GM19468 (cell line): ENCODE data around the gene SH3RF1.
"Not testable (repeated sequence)": the region's sequence is repeated elsewhere in the genome, so short reads cannot be mapped to it uniquely, and the experiment has no call there.

Source experiments
- ATAC-seq: cut with Tn5 transposase; IDR thresholded peaks from one replicate; pipeline ENCODE4 v1.9.1; 2021; ENCODE audit warnings: mild to moderate bottlenecking, moderate library complexity, moderate number of reproducible peaks; ENCODE audit not compliant: unreplicated experiment; ENCODE audit errors: extremely low read depth

The SH3RF1 gene

GRCh38 chr4:169278624-169279023 is 7.9 kb upstream of the SH3RF1 start:
- no peak for ATAC-seq

- ATAC-seq: not testable (repeated sequence)
Measured at GRCh38 chr4:169277838-169278237, 7.1 kb upstream of the SH3RF1 start.

GRCh38 chr4:169275180-169275579 is 4.4 kb upstream of the SH3RF1 start:
- no peak for ATAC-seq

GRCh38 chr4:169274033-169274432 is 3.3 kb upstream of the SH3RF1 start:
- no peak for ATAC-seq

GRCh38 chr4:169272265-169272886 is 1.6 kb upstream of the SH3RF1 start:
- ATAC-seq: no peak

GRCh38 chr4:169271692-169272007 is 894 bp upstream of the SH3RF1 start:
- no peak for ATAC-seq

GRCh38 chr4:169269916-169270809 is 593 bp downstream of the SH3RF1 start:
- peak; percentile 7 for ATAC-seq

GRCh38 chr4:169268951-169269760 is 1.6 kb downstream of the SH3RF1 start:
- no peak for ATAC-seq

GRCh38 chr4:169267070-169267469 is 3.7 kb downstream of the SH3RF1 start:
- ATAC-seq: no peak

GRCh38 chr4:169266661-169267060 is 4.1 kb downstream of the SH3RF1 start:
- ATAC-seq: no peak

- ATAC-seq: no peak
Measured at GRCh38 chr4:169266081-169266480, 4.7 kb downstream of the SH3RF1 start.

GRCh38 chr4:169263791-169264392 is 6.9 kb downstream of the SH3RF1 start:
- no peak for ATAC-seq

GRCh38 chr4:169260217-169260866 is 10.4 kb downstream of the SH3RF1 start:
- no peak for ATAC-seq

GRCh38 chr4:169259271-169259670 is 11.5 kb downstream of the SH3RF1 start:
- no peak for ATAC-seq

- no peak for ATAC-seq
Measured at GRCh38 chr4:169258141-169258540, 12.6 kb downstream of the SH3RF1 start.

- no peak for ATAC-seq
Measured at GRCh38 chr4:169256856-169257761, 13.6 kb downstream of the SH3RF1 start.

GRCh38 chr4:169256101-169256612 is 14.6 kb downstream of the SH3RF1 start:
- no peak for ATAC-seq

- no peak for ATAC-seq
Measured at GRCh38 chr4:169254546-169254983, 16.2 kb downstream of the SH3RF1 start.

- no peak for ATAC-seq
Measured at GRCh38 chr4:169253904-169254303, 16.9 kb downstream of the SH3RF1 start.
